22Rv1 (cell line): Measurements from ENCODE around the gene TUBB2B.
"Not testable (repeated sequence)": the region's sequence is repeated elsewhere in the genome, so short reads cannot be mapped to it uniquely, and the experiment has no call there.

Source experiments
- H3K27ac ChIP-seq: fragments of 450-650 bp; 2 replicates; pipeline ENCODE4 v1.5.1; 2017
- ZFX ChIP-seq: fragments of 450-650 bp; IDR thresholded peaks from 2 replicates; pipeline ENCODE4 v1.6.1; 2017; ENCODE audit warnings: antibody characterized with exemption, borderline replicate concordance
- TF ChIP-seq, protein P1 (sequence below): fragments of 450-650 bp; IDR thresholded peaks from 2 replicates; pipeline ENCODE4 v1.5.1; 2017; ENCODE audit warnings: mild to moderate bottlenecking

TUBB2B gene

DNA sequence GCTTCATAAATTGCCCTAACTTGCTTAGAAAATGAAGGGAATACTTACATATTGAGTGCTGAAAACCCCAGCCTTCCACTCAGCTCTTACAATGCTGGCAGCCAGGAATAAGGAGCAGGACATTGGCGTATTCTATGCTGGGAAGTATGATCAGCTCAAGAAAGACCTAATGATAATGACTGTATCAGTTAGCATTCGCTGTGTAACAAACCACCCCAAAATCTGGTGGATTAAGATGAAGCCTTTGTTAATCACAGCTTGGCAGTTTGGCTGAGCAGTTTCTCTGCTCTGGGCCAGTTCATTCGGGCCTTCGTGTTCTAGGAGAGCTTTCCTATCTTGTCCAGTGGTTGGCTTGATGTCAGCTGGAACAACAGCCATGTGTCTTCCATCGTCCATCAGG is 36.7 kb downstream of the TUBB2B start:
- no peak overlapping the region for H3K27ac ChIP-seq
- TF ChIP-seq, protein P1, sequence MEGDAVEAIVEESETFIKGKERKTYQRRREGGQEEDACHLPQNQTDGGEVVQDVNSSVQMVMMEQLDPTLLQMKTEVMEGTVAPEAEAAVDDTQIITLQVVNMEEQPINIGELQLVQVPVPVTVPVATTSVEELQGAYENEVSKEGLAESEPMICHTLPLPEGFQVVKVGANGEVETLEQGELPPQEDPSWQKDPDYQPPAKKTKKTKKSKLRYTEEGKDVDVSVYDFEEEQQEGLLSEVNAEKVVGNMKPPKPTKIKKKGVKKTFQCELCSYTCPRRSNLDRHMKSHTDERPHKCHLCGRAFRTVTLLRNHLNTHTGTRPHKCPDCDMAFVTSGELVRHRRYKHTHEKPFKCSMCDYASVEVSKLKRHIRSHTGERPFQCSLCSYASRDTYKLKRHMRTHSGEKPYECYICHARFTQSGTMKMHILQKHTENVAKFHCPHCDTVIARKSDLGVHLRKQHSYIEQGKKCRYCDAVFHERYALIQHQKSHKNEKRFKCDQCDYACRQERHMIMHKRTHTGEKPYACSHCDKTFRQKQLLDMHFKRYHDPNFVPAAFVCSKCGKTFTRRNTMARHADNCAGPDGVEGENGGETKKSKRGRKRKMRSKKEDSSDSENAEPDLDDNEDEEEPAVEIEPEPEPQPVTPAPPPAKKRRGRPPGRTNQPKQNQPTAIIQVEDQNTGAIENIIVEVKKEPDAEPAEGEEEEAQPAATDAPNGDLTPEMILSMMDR, result no peak
- TF ChIP-seq ZFX, result no peak

DNA sequence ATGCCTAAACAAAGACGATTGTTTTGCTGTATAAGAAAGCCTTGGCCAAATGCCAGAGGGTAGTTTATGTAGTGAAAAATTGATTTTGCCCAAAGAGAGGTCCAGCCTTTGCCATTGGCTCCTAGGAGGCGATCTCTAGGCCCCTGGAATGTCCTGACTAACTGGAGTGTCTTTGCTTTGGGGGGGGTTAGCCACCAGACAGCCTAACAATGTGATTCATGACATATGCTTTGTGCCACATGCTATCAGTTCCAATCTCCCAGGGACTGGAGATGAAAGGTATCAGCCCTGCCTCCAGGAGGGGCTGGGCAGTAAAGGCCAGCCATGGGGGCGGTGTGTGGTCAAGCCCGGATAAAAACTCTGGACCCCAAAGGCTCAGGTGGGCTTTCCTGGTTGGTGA is 37.4 kb downstream of the TUBB2B start:
- TF ChIP-seq, protein P1, result no peak
- TF ChIP-seq ZFX, result no peak
- H3K27ac ChIP-seq, result no peak overlapping the region

DNA sequence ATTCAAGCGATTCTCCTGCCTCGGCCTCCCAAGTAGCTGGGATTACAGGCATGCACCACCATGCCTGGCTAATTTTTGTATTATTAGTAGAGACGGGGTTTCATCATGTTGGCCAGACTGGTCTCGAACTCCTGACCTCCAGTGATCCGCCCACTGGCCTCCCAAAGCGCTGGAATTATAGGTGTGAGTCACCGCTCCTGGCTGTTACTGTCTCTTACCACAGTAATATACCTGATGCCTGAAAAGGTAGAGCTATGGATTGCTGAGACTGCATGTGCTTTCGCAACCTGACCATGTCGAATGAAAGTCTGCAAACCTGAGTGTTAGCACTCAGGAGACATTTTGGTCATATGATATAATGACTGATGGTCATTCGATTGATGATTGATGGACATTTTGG is 38.3 kb downstream of the TUBB2B start:
- H3K27ac ChIP-seq, result not testable (repeated sequence)

DNA sequence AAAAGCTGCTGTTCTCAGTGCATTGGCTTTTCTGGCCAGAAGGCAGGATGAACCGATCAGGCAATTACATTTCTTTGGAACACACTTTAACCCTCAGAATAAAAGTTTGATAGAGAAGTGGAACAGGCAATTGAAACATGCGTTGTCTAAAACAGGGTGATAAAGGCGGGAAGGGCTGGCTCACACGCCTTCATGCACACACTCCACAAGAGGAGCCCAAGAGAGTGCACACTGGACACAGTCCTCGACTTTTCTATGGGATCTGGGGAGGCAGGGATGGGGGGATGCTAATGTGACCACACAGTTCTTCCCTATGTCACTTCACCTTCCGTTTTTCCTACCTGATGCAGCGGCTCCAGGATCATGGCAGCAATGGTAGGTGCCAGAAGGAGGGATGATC is 39.2 kb downstream of the TUBB2B start:
- TF ChIP-seq ZFX, result no peak
- TF ChIP-seq, protein P1, result no peak
- no peak overlapping the region for H3K27ac ChIP-seq

DNA sequence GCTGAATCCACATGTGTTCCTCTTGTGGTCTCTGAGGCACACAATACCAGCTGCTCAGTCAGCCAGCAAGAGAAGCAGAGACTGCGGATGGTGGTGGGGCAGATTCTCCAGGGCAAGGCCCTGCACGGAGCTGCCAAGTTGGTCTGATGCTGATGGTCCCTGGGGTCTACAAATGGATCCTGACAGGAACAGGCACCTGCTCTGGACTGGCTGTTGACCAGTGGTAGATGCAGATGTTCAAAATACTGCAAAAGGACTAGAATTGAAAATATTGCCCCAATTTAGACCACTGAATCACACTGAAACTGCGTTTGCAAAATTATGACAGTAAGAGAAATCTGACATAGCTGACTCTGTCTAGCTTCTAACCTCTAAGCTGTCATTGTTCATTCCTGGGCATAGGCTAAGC is 40.5 kb downstream of the TUBB2B start:
- no peak overlapping the region for H3K27ac ChIP-seq
- TF ChIP-seq, protein P1, result no peak
- no peak for TF ChIP-seq ZFX

DNA sequence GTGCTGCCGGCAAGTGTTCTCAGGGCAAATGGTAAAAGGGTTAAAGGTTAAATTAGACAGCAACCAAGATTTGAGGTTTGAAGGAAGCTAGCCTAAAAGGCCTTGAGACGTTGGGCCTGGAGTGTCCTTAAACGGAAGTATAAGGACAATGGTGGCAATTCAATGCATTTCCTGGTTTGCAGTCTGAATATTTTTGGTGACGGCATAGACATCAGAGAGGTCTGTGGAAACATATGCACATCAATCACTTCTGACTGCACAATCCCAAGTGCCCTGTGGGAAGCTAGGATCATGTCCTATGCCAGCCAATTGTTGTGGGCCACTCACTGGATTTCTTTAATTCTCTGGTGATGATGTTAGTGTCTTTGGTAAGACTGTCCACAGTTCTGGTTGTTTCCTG is 44.4 kb downstream of the TUBB2B start:
- H3K27ac ChIP-seq, result no peak overlapping the region

DNA sequence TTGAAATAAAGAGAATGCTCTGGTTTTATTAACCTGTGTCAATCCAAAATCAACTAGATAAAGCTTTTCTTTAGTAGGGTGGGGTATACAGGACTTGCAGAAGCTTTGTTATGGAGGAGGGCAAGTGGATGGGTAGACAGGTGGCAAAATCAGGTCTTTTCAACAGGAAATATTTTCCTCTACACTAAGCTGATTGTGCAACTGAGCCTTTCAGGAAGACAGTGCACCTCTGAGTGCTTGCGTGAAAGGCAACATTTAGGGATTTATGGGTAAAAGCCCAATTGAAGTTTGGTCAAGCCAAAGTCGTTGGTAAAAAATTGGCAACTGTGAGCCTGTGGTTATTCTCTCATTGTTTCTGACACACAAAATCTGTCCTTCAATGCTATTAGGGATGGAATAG is 46.3 kb downstream of the TUBB2B start:
- H3K27ac ChIP-seq, result no peak overlapping the region
- TF ChIP-seq ZFX, result no peak
- TF ChIP-seq, protein P1, result no peak

More for the DNA sequence above, 44.4 kb downstream of the TUBB2B start:
- TF ChIP-seq ZFX, result no peak
- TF ChIP-seq, protein P1, result no peak

DNA sequence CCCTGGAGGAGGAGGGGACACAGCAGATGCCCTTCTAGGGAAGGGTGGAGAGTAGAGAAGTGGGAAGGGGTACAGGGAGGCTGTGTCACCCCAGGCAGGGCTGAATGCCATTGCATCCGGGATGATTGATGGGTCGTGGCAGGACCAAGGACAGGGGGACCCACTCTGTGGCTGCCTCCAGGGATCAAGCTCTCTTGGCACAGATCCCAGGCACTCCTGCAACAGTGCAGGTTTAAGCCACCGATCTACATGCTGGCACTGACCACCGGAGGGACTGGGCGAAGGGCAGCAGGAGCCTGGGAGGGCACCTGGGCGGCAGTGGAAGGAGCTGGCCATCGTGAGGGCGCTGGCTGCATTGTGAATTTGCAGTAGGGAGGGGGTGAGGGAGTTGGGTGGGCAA is 47.5 kb downstream of the TUBB2B start:
- H3K27ac ChIP-seq, result not testable (repeated sequence)

DNA sequence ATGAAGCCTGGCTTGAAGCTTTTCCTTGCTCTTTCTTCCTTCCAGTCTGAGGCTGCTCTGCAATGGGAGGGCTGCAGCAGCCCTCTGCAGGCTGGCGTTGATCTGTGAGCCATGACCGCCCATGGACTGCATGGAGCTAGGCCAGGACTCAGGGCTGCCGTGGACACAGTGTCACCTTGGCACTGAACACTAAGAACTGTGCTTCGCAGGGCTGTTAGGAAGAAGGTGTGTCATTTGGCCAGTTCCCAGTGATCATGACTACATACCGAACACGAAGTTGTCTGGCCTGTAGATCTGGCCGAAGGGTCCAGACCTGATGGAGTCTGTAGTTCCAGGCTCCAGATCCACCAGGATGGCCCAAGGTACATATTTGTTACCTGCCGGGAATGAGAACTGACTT is 48.8 kb downstream of the TUBB2B start:
- not testable (repeated sequence) for H3K27ac ChIP-seq
